Measurements from ENCODE around the gene RUNX3. TPM values are rescaled to one million over a fixed set of nuclear protein-coding genes. Genes with fewer than 3 reads are reported as not detected.

The RUNX3 gene
- total and polyA plus RNA-seq, 4 donors = 0.43 to 1.1 (median 0.88) TPM

- Histone ChIP-seq H3K27me3 (ENCODE audit: control insufficient read depth in 4 of 4, insufficient read depth in 4 of 4, low read length in 3 of 4) (no peaks in the 10 kb centered on the region), H3K4me1 (ENCODE audit: control insufficient read depth in 4 of 4, insufficient read depth in 4 of 4, low read length in 3 of 4) (no peaks in the 10 kb centered on the region), H3K4me3 (ENCODE audit: low read depth in 1 of 3, low read length in 3 of 3) (no peak overlapping the region), H3K9me3 (ENCODE audit: control insufficient read depth in 4 of 4, low read length in 3 of 4) (no peaks in the 10 kb centered on the region), H3K9ac (ENCODE audit: low read depth in 1 of 2, low read length in 2 of 2) (no peak overlapping the region), H3K27ac (ENCODE audit: low read depth in 1 of 2, low read length in 2 of 2) (no peak overlapping the region), H3K36me3 (ENCODE audit: control insufficient read depth in 4 of 4, insufficient read depth in 3 of 4, low read depth in 1 of 4, low read length in 3 of 4) (no peaks in the 10 kb centered on the region)
- TF ChIP-seq EGR1 (IDR thresholded peaks at IDR 0.05; ENCODE audit: low read depth in 2 of 2) (no peak), YY1 (IDR thresholded peaks at IDR 0.05) (no peak)
- TF ChIP-seq, protein P1, sequence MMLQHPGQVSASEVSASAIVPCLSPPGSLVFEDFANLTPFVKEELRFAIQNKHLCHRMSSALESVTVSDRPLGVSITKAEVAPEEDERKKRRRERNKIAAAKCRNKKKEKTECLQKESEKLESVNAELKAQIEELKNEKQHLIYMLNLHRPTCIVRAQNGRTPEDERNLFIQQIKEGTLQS (IDR thresholded peaks at IDR 0.05) = no peak
- DNase-seq (ENCODE audit: low spot score) = no peak
- WGBS = 93% methylated on average over 11 of the region's 11 CpGs
Observed at GRCh38 chr1:24954631-24955030, 24.6 kb upstream of the RUNX3 start.

DNA sequence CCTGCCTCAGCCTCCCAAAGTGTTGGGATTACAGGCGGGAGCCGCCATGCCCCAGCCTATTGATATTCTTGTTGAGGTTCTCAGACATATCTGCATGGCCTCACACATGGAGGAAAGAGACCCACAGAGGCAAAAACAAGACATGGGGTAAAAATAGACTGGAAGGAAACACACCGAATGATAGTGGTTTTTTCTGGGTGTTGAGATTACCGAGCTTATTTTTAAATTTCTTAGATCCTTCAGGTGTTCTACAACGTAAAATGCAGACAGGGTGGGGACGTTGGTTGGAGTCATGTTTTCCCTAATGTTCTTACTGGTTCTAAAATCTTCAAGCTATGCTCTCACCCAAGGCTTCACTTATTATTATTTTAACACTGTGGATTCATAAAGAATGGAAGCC, 23.9 kb upstream of the RUNX3 start:
- no peak overlapping the region for H3K4me3 ChIP-seq (ENCODE audit: low read depth in 1 of 3, low read length in 3 of 3)
- no peaks in the 10 kb centered on the region for H3K4me1 ChIP-seq (ENCODE audit: control insufficient read depth in 4 of 4, insufficient read depth in 4 of 4, low read length in 3 of 4)
- no peak overlapping the region for H3K9ac ChIP-seq (ENCODE audit: low read depth in 1 of 2, low read length in 2 of 2)
- no peaks in the 10 kb centered on the region for H3K36me3 ChIP-seq (ENCODE audit: control insufficient read depth in 4 of 4, insufficient read depth in 3 of 4, low read depth in 1 of 4, low read length in 3 of 4)
- no peak for TF ChIP-seq CTCF (IDR thresholded peaks at IDR 0.05; ENCODE audit: low read depth, low read length, missing input control)
- TF ChIP-seq FOXA2 (IDR thresholded peaks at IDR 0.05) = no peak
- TF ChIP-seq SP1 (IDR thresholded peaks at IDR 0.05) = no peak
- no peak for TF ChIP-seq HNF4A (conservative IDR thresholded peaks at IDR 0.05)
- TF ChIP-seq, protein P2, sequence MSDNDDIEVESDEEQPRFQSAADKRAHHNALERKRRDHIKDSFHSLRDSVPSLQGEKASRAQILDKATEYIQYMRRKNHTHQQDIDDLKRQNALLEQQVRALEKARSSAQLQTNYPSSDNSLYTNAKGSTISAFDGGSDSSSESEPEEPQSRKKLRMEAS (IDR thresholded peaks at IDR 0.05) = no peak
- DNase-seq (ENCODE audit: low spot score) = no peak
- 77% methylated on average over 6 of the region's 6 CpGs for WGBS
- no peaks in the 10 kb centered on the region for H3K9me3 ChIP-seq (ENCODE audit: control insufficient read depth in 4 of 4, low read length in 3 of 4)
- no peaks in the 10 kb centered on the region for H3K27me3 ChIP-seq (ENCODE audit: control insufficient read depth in 4 of 4, insufficient read depth in 4 of 4, low read length in 3 of 4)
- no peak overlapping the region for H3K27ac ChIP-seq (ENCODE audit: low read depth in 1 of 2, low read length in 2 of 2)

DNA sequence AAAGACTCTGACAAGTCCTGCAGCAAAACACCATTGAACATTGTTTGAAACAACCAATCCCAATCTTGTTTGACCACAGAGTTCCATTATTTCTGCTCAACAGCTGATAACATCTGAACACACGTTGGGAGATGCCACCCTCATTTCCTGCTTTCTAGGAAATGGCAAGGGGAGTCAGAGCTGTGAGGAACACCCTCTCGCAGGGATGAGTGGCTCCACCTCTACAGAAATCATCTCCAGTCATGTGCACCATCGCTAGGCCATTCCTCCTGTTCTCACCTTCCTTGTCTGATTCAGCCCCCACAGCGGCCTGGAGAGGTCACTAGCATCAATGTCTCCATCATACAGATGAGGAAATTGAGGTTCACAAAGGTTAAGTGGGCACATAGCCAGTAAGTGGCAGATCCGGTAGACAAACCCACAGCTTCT, 22.4 kb upstream of the RUNX3 start:
- 59% methylated on average over 5 of the region's 5 CpGs for WGBS
- Histone ChIP-seq H3K36me3 (ENCODE audit: control insufficient read depth in 4 of 4, insufficient read depth in 3 of 4, low read depth in 1 of 4, low read length in 3 of 4) (no peaks in the 10 kb centered on the region), H3K9ac (ENCODE audit: low read depth in 1 of 2, low read length in 2 of 2) (no peak overlapping the region), H3K4me3 (ENCODE audit: low read depth in 1 of 3, low read length in 3 of 3) (no peak overlapping the region), H3K4me1 (ENCODE audit: control insufficient read depth in 4 of 4, insufficient read depth in 4 of 4, low read length in 3 of 4) (no peaks in the 10 kb centered on the region), H3K9me3 (ENCODE audit: control insufficient read depth in 4 of 4, low read length in 3 of 4) (no peaks in the 10 kb centered on the region), H3K27me3 (ENCODE audit: control insufficient read depth in 4 of 4, insufficient read depth in 4 of 4, low read length in 3 of 4) (no peaks in the 10 kb centered on the region), H3K27ac (ENCODE audit: low read depth in 1 of 2, low read length in 2 of 2) (no peak overlapping the region)
- DNase-seq (ENCODE audit: low spot score) = no peak
- no peak for TF ChIP-seq JUND (IDR thresholded peaks at IDR 0.05)

- Histone ChIP-seq H3K36me3 (ENCODE audit: control insufficient read depth in 4 of 4, insufficient read depth in 3 of 4, low read depth in 1 of 4, low read length in 3 of 4) (no peaks in the 10 kb centered on the region), H3K4me1 (ENCODE audit: control insufficient read depth in 4 of 4, insufficient read depth in 4 of 4, low read length in 3 of 4) (peaks cover 0 to 2% (median under 1%) of the 10 kb centered on the region in 4 donors), H3K4me3 (ENCODE audit: low read depth in 1 of 3, low read length in 3 of 3) (no peak overlapping the region), H3K27me3 (ENCODE audit: control insufficient read depth in 4 of 4, insufficient read depth in 4 of 4, low read length in 3 of 4) (no peaks in the 10 kb centered on the region), H3K9ac (ENCODE audit: low read depth in 1 of 2, low read length in 2 of 2) (no peak overlapping the region), H3K27ac (ENCODE audit: low read depth in 1 of 2, low read length in 2 of 2) (no peak overlapping the region), H3K9me3 (ENCODE audit: control insufficient read depth in 4 of 4, low read length in 3 of 4) (no peaks in the 10 kb centered on the region)
- WGBS = 94% methylated on average over 2 of the region's 2 CpGs
- DNase-seq (ENCODE audit: low spot score) = no peak
- no peak for TF ChIP-seq CTCF (IDR thresholded peaks at IDR 0.05; ENCODE audit: low read depth, low read length, missing input control)
- TF ChIP-seq, protein P3, sequence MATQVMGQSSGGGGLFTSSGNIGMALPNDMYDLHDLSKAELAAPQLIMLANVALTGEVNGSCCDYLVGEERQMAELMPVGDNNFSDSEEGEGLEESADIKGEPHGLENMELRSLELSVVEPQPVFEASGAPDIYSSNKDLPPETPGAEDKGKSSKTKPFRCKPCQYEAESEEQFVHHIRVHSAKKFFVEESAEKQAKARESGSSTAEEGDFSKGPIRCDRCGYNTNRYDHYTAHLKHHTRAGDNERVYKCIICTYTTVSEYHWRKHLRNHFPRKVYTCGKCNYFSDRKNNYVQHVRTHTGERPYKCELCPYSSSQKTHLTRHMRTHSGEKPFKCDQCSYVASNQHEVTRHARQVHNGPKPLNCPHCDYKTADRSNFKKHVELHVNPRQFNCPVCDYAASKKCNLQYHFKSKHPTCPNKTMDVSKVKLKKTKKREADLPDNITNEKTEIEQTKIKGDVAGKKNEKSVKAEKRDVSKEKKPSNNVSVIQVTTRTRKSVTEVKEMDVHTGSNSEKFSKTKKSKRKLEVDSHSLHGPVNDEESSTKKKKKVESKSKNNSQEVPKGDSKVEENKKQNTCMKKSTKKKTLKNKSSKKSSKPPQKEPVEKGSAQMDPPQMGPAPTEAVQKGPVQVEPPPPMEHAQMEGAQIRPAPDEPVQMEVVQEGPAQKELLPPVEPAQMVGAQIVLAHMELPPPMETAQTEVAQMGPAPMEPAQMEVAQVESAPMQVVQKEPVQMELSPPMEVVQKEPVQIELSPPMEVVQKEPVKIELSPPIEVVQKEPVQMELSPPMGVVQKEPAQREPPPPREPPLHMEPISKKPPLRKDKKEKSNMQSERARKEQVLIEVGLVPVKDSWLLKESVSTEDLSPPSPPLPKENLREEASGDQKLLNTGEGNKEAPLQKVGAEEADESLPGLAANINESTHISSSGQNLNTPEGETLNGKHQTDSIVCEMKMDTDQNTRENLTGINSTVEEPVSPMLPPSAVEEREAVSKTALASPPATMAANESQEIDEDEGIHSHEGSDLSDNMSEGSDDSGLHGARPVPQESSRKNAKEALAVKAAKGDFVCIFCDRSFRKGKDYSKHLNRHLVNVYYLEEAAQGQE (IDR thresholded peaks at IDR 0.05) = no peak
- no peak for TF ChIP-seq FOXA2 (IDR thresholded peaks at IDR 0.05)
- TF ChIP-seq, protein P1 (IDR thresholded peaks at IDR 0.05) = no peak
- no peak for TF ChIP-seq HNF4G (IDR thresholded peaks at IDR 0.05)
- TF ChIP-seq, protein P2 (IDR thresholded peaks at IDR 0.05) = no peak
- TF ChIP-seq TAF1 (conservative IDR thresholded peaks at IDR 0.05) = no peak
- TF ChIP-seq YY1 (IDR thresholded peaks at IDR 0.05) = no peak
- no peak for TF ChIP-seq JUND (IDR thresholded peaks at IDR 0.05)
- TF ChIP-seq FOXA1 (IDR thresholded peaks at IDR 0.05) = no peak
- no peak for TF ChIP-seq NR2F2 (IDR thresholded peaks at IDR 0.05)
Observed at GRCh38 chr1:24951810-24952412, 21.8 kb upstream of the RUNX3 start.
